IMR-90 (cell line): ENCODE results near the gene ROR2.

ENCODE experiments used
- BHLHE40 ChIP-seq: fragments of 150-350 bp; IDR thresholded peaks from 2 replicates; pipeline ENCODE4 v1.6.1; 2016; ENCODE audit warnings: mild to moderate bottlenecking, low read depth, low read length
- CTCF ChIP-seq: conservative IDR thresholded peaks from 2 replicates; pipeline ENCODE4 v1.5.1; 2012; ENCODE audit warnings: mild to moderate bottlenecking, low read depth, low read length, improper control_type of control experiment
- POLR2A ChIP-seq: IDR thresholded peaks from 2 replicates; pipeline ENCODE4 v1.6.1; 2012; ENCODE audit warnings: mild to moderate bottlenecking, low read depth, low read length

- TF ChIP-seq CTCF (peak; percentile 49), BHLHE40 (peak; percentile 36; the same call in 1 of the 2 replicates), POLR2A (no peak)
These were observed 28.8 kb upstream of the ROR2 start for GRCh38 chr9:91978740-91979414.
